Breast epithelium (tissue), 3 donors: ENCODE measurements around the gene ATP9B.

Experiments used
- CTCF ChIP-seq, 3 donors: fragments of 450-650 bp; IDR thresholded peaks; one replicate each; pipeline ENCODE4 v1.5.1; 2016 to 2017; ENCODE audit warnings: antibody characterized with exemption in 3 of 3, mild to moderate bottlenecking in 3 of 3, moderate library complexity in 3 of 3
- POLR2A ChIP-seq: fragments of 450-650 bp; IDR thresholded peaks from one replicate; pipeline ENCODE4 v1.6.1; 2016; ENCODE audit warnings: antibody characterized with exemption, mild to moderate bottlenecking, moderate library complexity
- POLR2AphosphoS5 ChIP-seq, 3 donors: sonication (generic); formaldehyde crosslinking; IDR thresholded peaks; one replicate each; pipeline ENCODE4 v1.6.1; 2017; ENCODE audit warnings: antibody characterized with exemption in 3 of 3

GRCh38 chr18:79372991-79373390, 303.8 kb downstream of the ATP9B start:
- TF ChIP-seq CTCF (IDR thresholded peaks at IDR 0.05) (no peak), POLR2A (no peak), POLR2AphosphoS5 (IDR thresholded peaks at IDR 0.05) (no peak)
